Smooth muscle cell (in vitro differentiated cells): Measurements from ENCODE around the gene IL1RAPL1. TPM values are rescaled to one million over a fixed set of nuclear protein-coding genes. Genes with fewer than 3 reads are reported as not detected.

Source experiments
- DNase-seq: peaks from one replicate; lab custom pipeline; 2025; ENCODE audit not compliant: unreplicated experiment; lab: John Stamatoyannopoulos, UW
- H2AFZ ChIP-seq: fragments of 200-600 bp; sonication (generic); 2 replicates; pipeline ENCODE4 v1.6.0; 2016; ENCODE audit warnings: antibody characterized with exemption, low read depth, mild to moderate bottlenecking
- H3F3A ChIP-seq: fragments of 200-600 bp; sonication (generic); 2 replicates; pipeline ENCODE4 v1.6.0; 2017; ENCODE audit warnings: antibody characterized with exemption, low read depth
- H3K27ac ChIP-seq: fragments of 200-600 bp; sonication (generic); 2 replicates; pipeline ENCODE4 v1.5.1; 2016; ENCODE audit warnings: low read depth, mild to moderate bottlenecking
- H3K27me3 ChIP-seq: fragments of 200-600 bp; sonication (generic); 2 replicates; pipeline ENCODE4 v1.6.1; 2016; ENCODE audit warnings: low read depth, mild to moderate bottlenecking
- H3K36me3 ChIP-seq: fragments of 200-600 bp; sonication (generic); 2 replicates; pipeline ENCODE4 v1.5.1; 2016; ENCODE audit warnings: low read depth
- H3K4me1 ChIP-seq: fragments of 200-600 bp; sonication (generic); 2 replicates; pipeline ENCODE4 v1.5.1; 2016; ENCODE audit warnings: low read depth
- H3K4me2 ChIP-seq: fragments of 200-600 bp; sonication (generic); 2 replicates; pipeline ENCODE4 v1.6.0; 2016; ENCODE audit warnings: mild to moderate bottlenecking
- H3K4me3 ChIP-seq: fragments of 200-600 bp; sonication (generic); 2 replicates; pipeline ENCODE4 v1.5.1; 2016; ENCODE audit warnings: mild to moderate bottlenecking
- H3K79me2 ChIP-seq: fragments of 200-600 bp; sonication (generic); 2 replicates; pipeline ENCODE4 v1.6.0; 2016; ENCODE audit warnings: low read depth, mild to moderate bottlenecking
- H3K9ac ChIP-seq: fragments of 200-600 bp; sonication (generic); 2 replicates; pipeline ENCODE4 v1.6.0; 2016; ENCODE audit warnings: low read depth
- H3K9me3 ChIP-seq: fragments of 200-600 bp; sonication (generic); replicated peaks from 2 replicates; pipeline ENCODE4 v1.5.1; 2016; ENCODE audit warnings: low read depth
- H4K20me1 ChIP-seq: fragments of 200-600 bp; sonication (generic); 2 replicates; pipeline ENCODE4 v1.6.0; 2016; ENCODE audit warnings: low read depth
- WGBS: methylation state at CpG from one replicate; pipeline ENCODE4 v1.1.7; 2016; ENCODE audit warnings: low lambda C conversion rate; 5-methylcytosine and 5-hydroxymethylcytosine counted together
- polyA plus RNA-seq: library from polyadenylated mRNA; unstranded; fragments of >200 nt; fragmentation: Nextera tagmentation; extraction: Ambion mirVana; gene quantifications from 2 replicates; pipeline ENCODE4 v1.2.1, GENCODE V29; 2016
- total RNA-seq: library from RNA; depleted of rRNA; stranded (reverse); fragments of >200 nt; gene quantifications from 2 replicates; pipeline ENCODE4 v1.2.3, GENCODE V29; 2014
- TF ChIP-seq, protein P1 (sequence below): fragments of 200-600 bp; sonication (generic); IDR thresholded peaks from 2 replicates; pipeline ENCODE4 v1.5.1; 2017; ENCODE audit warnings: borderline replicate concordance, mild to moderate bottlenecking, antibody characterized with exemption; ENCODE audit not compliant: insufficient read depth, poor library complexity, severe bottlenecking

IL1RAPL1 gene
- total and polyA plus RNA-seq, 2 experiments from 2014 or later: 0.04 TPM; not detected in 1

DNA sequence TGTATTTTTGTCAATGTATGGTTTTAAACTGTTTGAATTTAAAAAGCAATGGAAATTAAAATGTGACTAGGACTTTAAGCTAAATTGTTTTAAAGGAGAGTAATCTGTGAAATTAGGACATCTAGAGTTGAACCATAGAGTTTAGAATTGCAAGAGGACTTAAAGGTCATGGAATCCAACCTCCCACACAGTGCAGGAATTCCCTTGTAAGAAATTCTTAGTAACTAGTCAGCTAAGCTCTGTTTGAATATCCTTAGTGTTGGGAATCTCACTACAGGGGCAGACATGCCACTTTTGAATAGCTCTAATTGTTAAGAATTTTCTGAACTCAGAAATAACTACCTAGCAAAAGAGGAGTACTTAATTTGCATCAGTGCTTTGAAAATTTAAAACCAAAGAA is 292.9 kb downstream of the IL1RAPL1 start:
- DNase-seq: no peak
- H3K79me2 ChIP-seq: no peaks in the 10 kb centered on the region
- TF ChIP-seq, protein P1, sequence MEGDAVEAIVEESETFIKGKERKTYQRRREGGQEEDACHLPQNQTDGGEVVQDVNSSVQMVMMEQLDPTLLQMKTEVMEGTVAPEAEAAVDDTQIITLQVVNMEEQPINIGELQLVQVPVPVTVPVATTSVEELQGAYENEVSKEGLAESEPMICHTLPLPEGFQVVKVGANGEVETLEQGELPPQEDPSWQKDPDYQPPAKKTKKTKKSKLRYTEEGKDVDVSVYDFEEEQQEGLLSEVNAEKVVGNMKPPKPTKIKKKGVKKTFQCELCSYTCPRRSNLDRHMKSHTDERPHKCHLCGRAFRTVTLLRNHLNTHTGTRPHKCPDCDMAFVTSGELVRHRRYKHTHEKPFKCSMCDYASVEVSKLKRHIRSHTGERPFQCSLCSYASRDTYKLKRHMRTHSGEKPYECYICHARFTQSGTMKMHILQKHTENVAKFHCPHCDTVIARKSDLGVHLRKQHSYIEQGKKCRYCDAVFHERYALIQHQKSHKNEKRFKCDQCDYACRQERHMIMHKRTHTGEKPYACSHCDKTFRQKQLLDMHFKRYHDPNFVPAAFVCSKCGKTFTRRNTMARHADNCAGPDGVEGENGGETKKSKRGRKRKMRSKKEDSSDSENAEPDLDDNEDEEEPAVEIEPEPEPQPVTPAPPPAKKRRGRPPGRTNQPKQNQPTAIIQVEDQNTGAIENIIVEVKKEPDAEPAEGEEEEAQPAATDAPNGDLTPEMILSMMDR: no peak

DNA sequence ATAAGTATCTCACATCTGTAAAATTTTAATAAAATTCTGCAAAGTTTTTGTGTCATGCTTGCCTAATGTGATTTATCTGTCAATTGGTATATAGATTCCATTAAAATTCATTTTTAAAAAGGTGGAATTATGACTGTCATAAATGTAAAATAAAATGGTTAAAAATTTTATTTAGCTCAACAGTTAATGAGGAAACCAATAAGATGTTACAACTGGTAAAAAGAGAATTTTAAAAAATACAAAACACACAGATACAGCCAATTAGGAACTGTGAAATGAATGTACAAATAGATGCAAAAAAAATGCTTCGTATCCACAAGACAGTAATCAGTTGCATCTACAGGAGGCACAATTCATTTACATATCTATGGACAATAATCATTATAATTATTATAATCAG is 297.6 kb downstream of the IL1RAPL1 start:
- no peaks in the 10 kb centered on the region for H3F3A ChIP-seq
- no peak overlapping the region for H2AFZ ChIP-seq
- H3K9me3 ChIP-seq: no peaks in the 10 kb centered on the region
- 81% methylated on average over 1 of the region's 1 CpG for WGBS
- no peak overlapping the region for H3K27ac ChIP-seq
- no peak overlapping the region for H3K4me3 ChIP-seq
- H3K4me2 ChIP-seq: no peak overlapping the region
- H4K20me1 ChIP-seq: no peaks in the 10 kb centered on the region
- no peak for DNase-seq
- no peak overlapping the region for H3K9ac ChIP-seq
- H3K27me3 ChIP-seq: no peaks in the 10 kb centered on the region
- no peaks in the 10 kb centered on the region for H3K79me2 ChIP-seq
- H3K4me1 ChIP-seq: no peaks in the 10 kb centered on the region
- TF ChIP-seq, protein P1: no peak
- H3K36me3 ChIP-seq: no peaks in the 10 kb centered on the region

More for the DNA sequence above, 292.9 kb downstream of the IL1RAPL1 start:
- Histone ChIP-seq H2AFZ (no peak overlapping the region), H3K9me3 (no peaks in the 10 kb centered on the region), H4K20me1 (no peaks in the 10 kb centered on the region), H3K4me3 (no peak overlapping the region), H3F3A (no peaks in the 10 kb centered on the region), H3K27ac (no peak overlapping the region), H3K36me3 (no peaks in the 10 kb centered on the region), H3K9ac (no peak overlapping the region), H3K4me2 (no peak overlapping the region), H3K27me3 (no peaks in the 10 kb centered on the region), H3K4me1 (no peaks in the 10 kb centered on the region)

DNA sequence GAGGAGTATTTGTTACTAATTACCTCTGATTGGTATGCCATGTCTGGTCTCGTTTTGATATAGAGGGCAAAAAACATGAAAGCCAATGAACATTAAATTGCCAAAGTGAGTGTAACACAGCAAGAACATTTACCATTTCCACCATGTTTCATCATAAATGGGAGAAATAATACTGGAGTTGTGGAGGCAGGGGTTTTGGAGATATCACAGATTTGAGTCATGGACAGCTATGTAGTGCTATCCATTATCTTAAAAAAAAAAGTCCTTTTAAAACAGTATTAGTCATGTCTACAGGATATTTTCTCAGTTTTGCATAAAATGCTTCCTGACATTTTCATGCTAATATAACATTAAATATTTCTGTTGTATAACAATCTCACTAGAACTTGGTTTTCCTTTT is 301.2 kb downstream of the IL1RAPL1 start:
- H3K4me3 ChIP-seq: no peak overlapping the region
- no peaks in the 10 kb centered on the region for H3K36me3 ChIP-seq
- no peaks in the 10 kb centered on the region for H3K9me3 ChIP-seq
- no peak for DNase-seq
- H3K79me2 ChIP-seq: no peaks in the 10 kb centered on the region
- no peak overlapping the region for H3K27ac ChIP-seq
- no peak overlapping the region for H3K9ac ChIP-seq
- H2AFZ ChIP-seq: no peak overlapping the region
- H3K27me3 ChIP-seq: no peaks in the 10 kb centered on the region
- H3K4me2 ChIP-seq: no peak overlapping the region
- no peaks in the 10 kb centered on the region for H3K4me1 ChIP-seq
- TF ChIP-seq, protein P1: no peak
- no peaks in the 10 kb centered on the region for H4K20me1 ChIP-seq
- 62% methylated on average over 1 of the region's 1 CpG for WGBS
- no peaks in the 10 kb centered on the region for H3F3A ChIP-seq

DNA sequence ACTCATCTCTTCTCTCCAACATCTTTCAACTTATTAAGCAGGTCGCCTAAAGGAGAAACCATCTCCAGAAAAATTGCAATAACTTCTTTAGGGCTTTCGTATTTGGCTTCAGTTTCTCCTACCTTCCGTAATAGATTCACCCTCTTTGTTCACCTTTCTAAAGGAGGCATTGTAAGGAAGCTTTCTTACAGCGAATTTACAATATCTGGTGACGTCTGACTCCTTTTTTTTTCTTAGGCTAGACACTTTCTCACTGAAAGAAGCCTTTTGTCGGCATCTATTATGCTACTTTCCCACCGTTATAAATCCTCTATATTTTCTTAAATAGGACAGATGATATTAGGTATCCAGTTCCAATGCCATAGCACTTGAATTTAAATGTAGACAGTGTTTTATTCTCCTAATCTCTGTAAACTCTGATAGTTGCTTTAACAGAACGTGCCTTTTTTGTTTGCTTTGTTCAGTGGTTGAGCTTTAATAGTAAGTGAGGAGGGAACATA is 302.4 kb downstream of the IL1RAPL1 start:
- Histone ChIP-seq H3K27me3 (no peaks in the 10 kb centered on the region), H3K36me3 (no peaks in the 10 kb centered on the region), H3F3A (no peaks in the 10 kb centered on the region), H3K4me1 (no peaks in the 10 kb centered on the region), H2AFZ (no peak overlapping the region), H3K9me3 (no peaks in the 10 kb centered on the region), H3K9ac (no peak overlapping the region), H3K4me2 (no peak overlapping the region), H4K20me1 (no peaks in the 10 kb centered on the region), H3K4me3 (no peak overlapping the region), H3K27ac (no peak overlapping the region), H3K79me2 (no peaks in the 10 kb centered on the region)
- 66% methylated on average over 8 of the region's 8 CpGs for WGBS
- TF ChIP-seq, protein P1: no peak
- DNase-seq: no peak
